Kidney (tissue), 14 donors: ENCODE measurements around the gene LARP1B. TPM values are rescaled to one million over a fixed set of nuclear protein-coding genes. Genes with fewer than 3 reads are reported as not detected.

Experiments used
- DNase-seq, 5 donors: peaks; one replicate each; pipeline ENCODE4 v3.0.0-alpha.2; 2013 to 2020
- FAIRE-seq: peaks from 2 replicates; lab custom pipeline; 2012; peaks lifted over from hg19 to GRCh38; lab: Jason Lieb, UNC
- H3K27ac ChIP-seq, 2 donors: one replicate each; pipeline ENCODE4 v1.7.0; 2013; ENCODE audit warnings: low read depth in 2 of 2, low read length in 2 of 2, inconsistent platforms in 1 of 2
- H3K27me3 ChIP-seq: one replicate; pipeline ENCODE4 v1.7.1; 2013; ENCODE audit warnings: low read length, inconsistent platforms; ENCODE audit not compliant: control insufficient read depth, insufficient read depth
- H3K36me3 ChIP-seq, 3 donors: one replicate each; pipeline versions ENCODE4 v1.7.0 to v1.7.1; 2013; ENCODE audit warnings: low read length in 3 of 3, control low read depth in 1 of 3, inconsistent platforms in 1 of 3; ENCODE audit not compliant: insufficient read depth in 3 of 3, control insufficient read depth in 2 of 3
- H3K4me1 ChIP-seq, 3 donors: one replicate each; pipeline versions ENCODE4 v1.7.0 to v1.7.1; 2013; ENCODE audit warnings: low read length in 3 of 3, inconsistent platforms in 1 of 3, low read depth in 1 of 3; ENCODE audit not compliant: control insufficient read depth in 2 of 3, insufficient read depth in 2 of 3
- H3K4me3 ChIP-seq, 3 donors: one replicate each; pipeline versions ENCODE4 v1.7.0 to v1.8.1; 2013; ENCODE audit warnings: low read length in 3 of 3, control low read depth in 1 of 3, inconsistent platforms in 1 of 3
- H3K9ac ChIP-seq, 3 donors: one replicate each; pipeline versions ENCODE4 v1.7.0 to v1.7.1; 2013; ENCODE audit warnings: low read length in 3 of 3, control low read depth in 1 of 3, inconsistent platforms in 1 of 3
- H3K9me3 ChIP-seq, 3 donors: one replicate each; pipeline versions ENCODE4 v1.7.0 to v1.7.1; 2013; ENCODE audit warnings: low read length in 3 of 3, control low read depth in 1 of 3, inconsistent platforms in 1 of 3; ENCODE audit not compliant: control insufficient read depth in 2 of 3, insufficient read depth in 1 of 3
- CTCF ChIP-seq: IDR thresholded peaks from 3 replicates; pipeline ENCODE4 v1.5.1; 2012; ENCODE audit warnings: mild to moderate bottlenecking, moderate library complexity, borderline replicate concordance; ENCODE audit not compliant: insufficient read depth; ENCODE audit errors: extremely low read depth
- intact Hi-C: fragments of 100-400 bp; cut with DNase I; formaldehyde crosslinking; loops from one replicate; pipeline ENCODE4 v1.11.1; 2022
- polyA plus RNA-seq: library from polyadenylated mRNA; stranded (reverse); fragments of 350-450 nt; fragmentation: Illumina TruSeq; extraction: RNeasy Lipid Tissue Mini Kit (QIAGEN cat#74804); gene quantifications from one replicate; pipeline ENCODE4 v1.2.3, GENCODE V29; 2014; ENCODE audit warnings: low read depth, low replicate concordance; ENCODE audit not compliant: insufficient read depth
- total RNA-seq: library from RNA; stranded (reverse); fragmentation: NEBNext Ultra II Directional; extraction: Animal tissue kit (Norgen Biotek cat#: 25700); gene quantifications from one replicate; pipeline ENCODE4 v1.2.1, GENCODE V29; 2021
- donor health status: control.
- donor health status: control.
- donor health status: control.
- donor health status: control.
- donor health status: control.
- donor health status: DM: yes; HTN: yes; CAD: no.
- donor health status: Normal renal cell carcinoma (clear cell type).

LARP1B gene
- total and polyA plus RNA-seq, 2 donors from 2014 or later, result 9.3 to 24.9 TPM

- Histone ChIP-seq H3K27me3 (no peaks in the 10 kb centered on the region), H3K9me3 (no peaks in the 10 kb centered on the region), H3K4me1 (no peaks in the 10 kb centered on the region), H3K9ac (no peak overlapping the region), H3K36me3 (peaks cover 0 to 6% (median 0%) of the 10 kb centered on the region in 3 donors), H3K27ac (no peak overlapping the region), H3K4me3 (no peak overlapping the region)
- no peak for DNase-seq
- TF ChIP-seq CTCF, result no peak
- intact Hi-C loops, result no loop called here
- FAIRE-seq, result no peak
Observed at GRCh38 chr4:128107766-128108165, 46.7 kb downstream of the LARP1B start.

GRCh38 chr4:128123036-128123435 lies 61.9 kb downstream of the LARP1B start:
- TF ChIP-seq CTCF, result no peak
- Histone ChIP-seq H3K4me1 (no peaks in the 10 kb centered on the region), H3K9ac (no peak overlapping the region), H3K9me3 (no peaks in the 10 kb centered on the region), H3K27me3 (no peaks in the 10 kb centered on the region), H3K27ac (no peak overlapping the region), H3K36me3 (no peaks in the 10 kb centered on the region), H3K4me3 (no peak overlapping the region)
- FAIRE-seq (no peak), DNase-seq (no peak)
- intact Hi-C loops, result no loop called here

- no peak overlapping the region for H3K9ac ChIP-seq
- no peak overlapping the region for H3K4me3 ChIP-seq
- H3K27me3 ChIP-seq, result no peaks in the 10 kb centered on the region
- H3K4me1 ChIP-seq, result no peaks in the 10 kb centered on the region
- no peaks in the 10 kb centered on the region for H3K9me3 ChIP-seq
- no peak overlapping the region for H3K27ac ChIP-seq
- TF ChIP-seq CTCF, result no peak
- no peaks in the 10 kb centered on the region for H3K36me3 ChIP-seq
- intact Hi-C loops, result no loop called here
- no peak for FAIRE-seq
- no peak for DNase-seq
Observed at GRCh38 chr4:128130621-128131020, 69.5 kb downstream of the LARP1B start.

GRCh38 chr4:128134925-128135324 lies 73.8 kb downstream of the LARP1B start:
- Histone ChIP-seq H3K27ac (no peak overlapping the region), H3K36me3 (no peaks in the 10 kb centered on the region), H3K9me3 (no peaks in the 10 kb centered on the region), H3K4me3 (no peak overlapping the region), H3K9ac (no peak overlapping the region), H3K27me3 (no peaks in the 10 kb centered on the region), H3K4me1 (no peaks in the 10 kb centered on the region)
- DNase-seq (no peak), FAIRE-seq (no peak)
- intact Hi-C loops, result no loop called here
- no peak for TF ChIP-seq CTCF
